HG03025 (cell line): ENCODE results near the gene NEURL1.
A peak's percentile ranks its signal among the peaks of the same experiment; 100 is the strongest.
"Not testable (repeated sequence)": the region's sequence is repeated elsewhere in the genome, so short reads cannot be mapped to it uniquely, and the experiment has no call there.

ENCODE experiments used
- ATAC-seq: cut with Tn5 transposase; IDR thresholded peaks from one replicate; pipeline ENCODE4 v1.9.1; 2021; ENCODE audit warnings: mild to moderate bottlenecking, moderate library complexity; ENCODE audit not compliant: unreplicated experiment, low FRiP score

NEURL1 gene

GRCh38 chr10:103459615-103460014 lies 33.9 kb upstream of the NEURL1 start:
- ATAC-seq, result no peak

- no peak for ATAC-seq
Observed at GRCh38 chr10:103463499-103463898, 30.0 kb upstream of the NEURL1 start.

- no peak for ATAC-seq
Observed at GRCh38 chr10:103465411-103466179, 27.9 kb upstream of the NEURL1 start.

- ATAC-seq, result no peak
Observed at GRCh38 chr10:103466734-103467133, 26.8 kb upstream of the NEURL1 start.

GRCh38 chr10:103467406-103467805 lies 26.1 kb upstream of the NEURL1 start:
- no peak for ATAC-seq

- ATAC-seq, result no peak
Observed at GRCh38 chr10:103469201-103469600, 24.3 kb upstream of the NEURL1 start.

- ATAC-seq, result peak; percentile 77
Observed at GRCh38 chr10:103470761-103471653, 22.5 kb upstream of the NEURL1 start.

- no peak for ATAC-seq
Observed at GRCh38 chr10:103472005-103472404, 21.5 kb upstream of the NEURL1 start.

- ATAC-seq, result no peak
Observed at GRCh38 chr10:103473261-103473671, 20.2 kb upstream of the NEURL1 start.

- ATAC-seq, result no peak
Observed at GRCh38 chr10:103474077-103474476, 19.4 kb upstream of the NEURL1 start.

GRCh38 chr10:103475437-103475836 lies 18.1 kb upstream of the NEURL1 start:
- no peak for ATAC-seq

- no peak for ATAC-seq
Observed at GRCh38 chr10:103476046-103476768, 17.3 kb upstream of the NEURL1 start.

GRCh38 chr10:103478671-103479070 lies 14.8 kb upstream of the NEURL1 start:
- no peak for ATAC-seq

GRCh38 chr10:103479135-103479534 lies 14.4 kb upstream of the NEURL1 start, which contains the start of gene CALHM3:
CALHM3 (minus strand) TSS chr10:103479240; CDS start chr10:103479032, 208 bp downstream.
- no peak for ATAC-seq

GRCh38 chr10:103480521-103480920 lies 13.0 kb upstream of the NEURL1 start:
- no peak for ATAC-seq

GRCh38 chr10:103481974-103482531 lies 11.5 kb upstream of the NEURL1 start:
- ATAC-seq, result no peak

GRCh38 chr10:103486635-103487409 lies 6.7 kb upstream of the NEURL1 start:
- not testable (repeated sequence) for ATAC-seq

GRCh38 chr10:103487410-103487708 lies 6.1 kb upstream of the NEURL1 start:
- no peak for ATAC-seq

- ATAC-seq, result peak; percentile 14
Observed at GRCh38 chr10:103490986-103491314, 2.6 kb upstream of the NEURL1 start.

- ATAC-seq, result no peak
Observed at GRCh38 chr10:103491729-103492364, 1.7 kb upstream of the NEURL1 start.
